Spleen (tissue), 7 donors: Measurements from ENCODE around the gene KIF6.

Experiments
- CTCF ChIP-seq, 11 experiments: fragments of 200-600 bp in 7 of 11; fragments of 450-650 bp in 4 of 11; sonication (generic) in 4 of 11; IDR thresholded peaks in 8 of 11; conservative IDR thresholded peaks in 3 of 11; 1 replicate in 7 of 11; 2 replicates in 4 of 11; pipeline versions ENCODE4 v1.4.0 to v1.8.0; 2016 to 2021; ENCODE audit warnings: antibody characterized with exemption in 11 of 11, inconsistent platforms in 4 of 11, mild to moderate bottlenecking in 1 of 11
- POLR2AphosphoS5 ChIP-seq, 3 donors: sonication (generic); formaldehyde crosslinking; IDR thresholded peaks; one replicate each; pipeline ENCODE4 v1.5.1; 2017; ENCODE audit warnings: antibody characterized with exemption in 3 of 3
- donor health status: DM: no; HTN: no; CAD: no; lungs with moderate emphysema.
- donor health status: DM: no; HTN: no; CAD: no.
- donor health status: DM: no; HTN: no; CAD: no.

DNA sequence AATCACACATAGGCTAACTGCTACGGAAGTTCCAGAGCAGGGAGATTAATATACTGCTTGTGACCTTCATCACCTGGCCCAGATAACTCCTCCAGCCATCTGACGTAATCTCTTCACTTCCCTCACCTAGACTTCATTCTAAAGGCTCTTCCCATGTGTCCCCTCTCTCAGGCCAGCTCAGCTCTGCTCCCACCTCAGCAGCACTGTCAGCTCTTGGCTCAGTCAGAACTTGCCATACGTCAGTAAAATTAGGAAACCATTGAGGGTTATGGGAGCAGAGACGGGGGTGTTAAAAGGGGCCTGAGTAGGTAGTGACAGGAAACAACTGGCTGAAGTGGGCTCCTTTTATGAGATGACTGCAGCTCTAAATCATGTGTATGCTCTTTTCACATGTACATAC, 101.5 kb downstream of the KIF6 start:
- no peak for TF ChIP-seq POLR2AphosphoS5 (IDR thresholded peaks at IDR 0.05)
- no peak for TF ChIP-seq CTCF (IDR thresholded peaks at IDR 0.05 in 8 of 11, conservative IDR thresholded peaks at IDR 0.05 in 3 of 11)
